ENCODE measurements around the gene CBLN3.

The CBLN3 gene

GRCh38 chr14:24422694-24423601, 6.5 kb downstream of the CBLN3 start:
- DNase-seq, result no peak

DNA sequence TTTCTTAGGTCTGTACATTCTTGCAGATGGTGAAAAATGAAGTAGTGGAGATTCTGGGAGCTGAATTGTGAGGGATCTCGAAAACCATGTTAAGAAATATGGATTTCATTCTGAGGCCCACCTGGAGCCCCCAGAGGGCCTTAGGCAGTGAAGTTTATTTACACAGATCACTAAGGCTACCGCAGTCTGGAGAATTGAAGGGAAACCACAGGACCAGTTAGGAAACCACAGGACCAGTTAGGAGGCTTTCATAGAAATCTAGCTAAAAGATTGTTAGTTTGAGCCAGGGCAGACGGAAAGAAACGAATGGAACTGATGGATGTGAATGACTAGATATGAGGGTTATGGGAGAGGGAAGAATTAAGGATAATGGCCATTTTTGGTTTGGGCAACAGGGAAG, 7.2 kb downstream of the CBLN3 start:
- no peak for DNase-seq

GRCh38 chr14:24418492-24418873, 11.0 kb downstream of the CBLN3 start:
- DNase-seq, result no peak

- DNase-seq, result no peak
These were observed 11.5 kb downstream of the CBLN3 start for GRCh38 chr14:24417832-24418491.

DNA sequence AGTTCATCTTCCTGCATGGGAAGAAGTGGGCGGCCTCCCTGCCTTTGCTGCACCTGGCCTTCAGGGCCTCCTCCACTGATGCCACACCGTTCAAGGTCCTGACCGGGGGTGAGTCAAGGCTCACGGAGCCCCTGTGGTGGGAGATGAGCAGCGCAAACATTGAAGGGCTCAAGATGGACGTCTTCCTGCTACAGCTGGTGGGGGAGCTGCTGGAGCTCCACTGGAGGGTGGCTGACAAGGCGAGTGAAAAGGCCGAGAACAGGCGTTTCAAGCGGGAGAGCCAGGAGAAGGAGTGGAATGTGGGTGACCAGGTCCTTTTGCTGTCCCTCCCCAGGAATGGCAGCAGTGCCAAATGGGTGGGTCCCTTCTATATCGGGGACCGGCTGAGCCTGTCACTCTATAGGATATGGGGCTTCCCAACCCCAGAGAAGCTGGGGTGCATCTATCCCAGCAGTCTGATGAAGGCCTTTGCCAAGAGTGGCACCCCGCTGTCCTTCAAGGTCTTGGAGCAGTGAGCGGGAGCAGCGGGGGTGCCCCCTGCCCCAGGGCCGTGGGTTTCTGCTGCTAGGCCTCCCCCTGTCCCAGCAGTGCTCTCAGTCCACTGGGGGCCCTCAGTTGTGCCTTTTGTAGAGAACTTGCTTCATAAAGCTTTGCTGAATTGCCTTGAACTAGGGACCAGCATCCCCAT, 12.4 kb downstream of the CBLN3 start:
- no peak for DNase-seq

GRCh38 chr14:24416254-24416931, 13.1 kb downstream of the CBLN3 start:
- no peak for DNase-seq

DNA sequence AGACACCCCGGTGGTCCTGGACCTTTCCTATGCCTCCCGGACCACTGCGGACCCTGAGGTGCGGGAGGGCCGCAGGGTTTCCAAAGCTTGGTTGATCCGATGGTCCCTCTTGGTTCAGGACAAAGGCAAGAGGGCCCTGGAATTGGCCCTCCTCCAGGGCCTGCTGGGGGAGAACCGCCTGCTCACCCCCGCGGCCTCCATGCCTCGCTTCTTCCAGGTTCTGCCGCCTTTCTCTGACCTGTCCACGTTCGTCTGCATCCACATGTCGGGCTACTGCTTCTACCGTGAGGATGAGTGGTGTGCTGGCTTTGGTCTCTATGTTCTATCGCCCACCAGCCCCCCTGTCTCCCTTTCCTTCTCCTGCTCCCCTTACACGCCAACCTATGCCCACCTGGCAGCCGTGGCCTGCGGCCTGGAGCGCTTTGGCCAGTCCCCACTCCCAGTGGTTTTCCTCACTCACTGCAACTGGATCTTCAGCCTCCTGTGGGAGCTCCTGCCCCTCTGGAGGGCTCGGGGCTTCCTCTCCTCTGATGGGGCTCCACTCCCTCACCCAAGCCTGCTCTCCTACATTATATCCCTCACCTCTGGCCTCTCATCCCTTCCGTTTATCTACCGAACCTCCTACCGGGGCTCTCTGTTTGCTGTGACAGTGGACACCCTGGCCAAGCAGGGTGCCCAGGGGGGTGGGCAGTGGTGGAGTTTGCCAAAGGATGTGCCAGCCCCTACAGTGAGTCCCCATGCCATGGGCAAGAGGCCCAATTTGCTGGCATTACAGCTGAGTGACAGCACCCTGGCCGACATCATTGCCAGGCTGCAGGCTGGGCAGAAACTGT, 13.8 kb downstream of the CBLN3 start:
- no peak for DNase-seq

GRCh38 chr14:24414732-24415420, 14.6 kb downstream of the CBLN3 start:
- no peak for DNase-seq

DNA sequence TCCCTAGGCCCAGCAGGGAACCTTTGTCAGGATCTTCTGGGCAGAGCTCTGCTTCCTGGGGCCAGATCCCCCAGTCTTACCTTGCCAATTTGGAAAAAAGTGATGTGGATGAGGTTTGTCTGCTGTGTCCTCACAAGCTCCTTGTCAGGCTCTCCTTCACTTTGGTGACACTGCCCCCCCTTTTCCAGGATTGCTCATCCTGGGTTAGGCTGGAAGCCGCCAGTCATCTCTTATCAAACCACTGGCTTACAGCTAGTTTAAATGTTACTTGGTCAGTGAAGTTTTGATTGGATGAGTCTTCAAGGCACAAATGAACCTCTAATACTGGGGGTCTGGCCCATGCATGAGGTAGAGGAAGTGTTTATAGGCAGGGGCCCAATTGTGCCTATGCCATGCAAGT, 15.4 kb downstream of the CBLN3 start:
- no peak for DNase-seq

DNA sequence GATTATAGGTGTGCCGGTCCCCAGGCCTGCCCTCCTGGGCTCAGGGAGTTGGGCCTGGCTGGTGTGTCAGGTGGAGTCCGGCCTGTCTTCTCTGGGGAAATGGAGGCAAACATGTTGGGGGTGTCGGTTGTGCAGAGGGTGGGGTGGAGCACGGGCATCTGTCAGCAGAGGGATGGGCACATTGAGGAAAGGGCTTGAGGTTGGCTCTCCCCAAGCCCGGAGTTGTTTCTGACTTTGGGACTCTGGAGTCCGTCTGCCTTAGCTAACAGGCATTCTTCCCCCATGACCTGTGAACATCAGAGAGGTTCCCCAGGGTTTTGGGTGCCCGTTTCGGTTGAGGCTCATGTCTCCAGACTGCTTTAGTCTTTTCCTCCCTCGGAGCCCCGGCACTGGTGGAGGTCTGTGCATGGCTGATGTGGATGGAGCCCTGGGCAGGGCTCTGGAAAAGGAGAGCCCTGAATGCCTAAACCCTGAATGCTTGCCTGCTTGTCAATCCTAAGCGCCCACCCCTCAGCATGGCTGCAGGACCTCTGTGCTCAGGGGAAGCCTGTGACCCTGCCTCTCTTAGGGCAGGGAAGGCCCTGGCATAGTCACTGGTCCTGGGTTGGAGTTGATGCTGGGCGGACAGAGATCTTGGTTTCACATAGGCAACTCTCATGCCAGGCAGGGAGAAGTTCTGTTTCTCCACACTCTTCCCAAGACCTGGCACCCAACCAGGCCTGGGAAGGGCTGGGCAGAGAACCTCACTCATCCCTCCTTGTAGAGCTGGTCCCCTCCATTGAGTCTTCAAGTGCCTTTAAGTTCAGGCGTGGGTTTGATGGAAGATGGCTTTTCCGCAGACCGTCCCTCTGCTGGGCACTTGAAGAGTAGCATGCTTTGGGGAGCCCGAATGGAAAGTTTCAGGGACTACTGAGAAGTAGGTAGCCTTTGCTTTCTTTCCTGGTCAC, 17.8 kb downstream of the CBLN3 start:
- DNase-seq, result peak; percentile 37

DNA sequence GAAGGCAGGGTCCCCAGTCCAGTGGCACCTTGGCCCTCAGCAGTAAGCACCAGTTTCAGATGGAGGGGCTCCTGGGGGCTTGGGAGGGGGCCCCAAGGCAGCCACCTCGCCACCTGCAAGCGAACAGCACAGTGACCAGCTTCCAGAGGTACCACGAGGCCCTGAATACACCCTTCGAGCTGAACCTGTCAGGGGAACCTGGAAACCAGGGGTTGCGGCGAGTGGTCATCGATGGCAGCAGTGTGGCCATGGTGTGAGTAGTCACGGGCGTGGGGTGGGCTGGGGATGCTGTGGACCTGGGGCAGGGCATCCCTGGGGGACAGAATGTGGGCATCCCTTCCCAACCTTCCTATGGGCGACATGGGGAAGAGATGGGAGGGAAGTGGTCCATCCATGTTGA, 19.5 kb downstream of the CBLN3 start:
- no peak for DNase-seq

DNA sequence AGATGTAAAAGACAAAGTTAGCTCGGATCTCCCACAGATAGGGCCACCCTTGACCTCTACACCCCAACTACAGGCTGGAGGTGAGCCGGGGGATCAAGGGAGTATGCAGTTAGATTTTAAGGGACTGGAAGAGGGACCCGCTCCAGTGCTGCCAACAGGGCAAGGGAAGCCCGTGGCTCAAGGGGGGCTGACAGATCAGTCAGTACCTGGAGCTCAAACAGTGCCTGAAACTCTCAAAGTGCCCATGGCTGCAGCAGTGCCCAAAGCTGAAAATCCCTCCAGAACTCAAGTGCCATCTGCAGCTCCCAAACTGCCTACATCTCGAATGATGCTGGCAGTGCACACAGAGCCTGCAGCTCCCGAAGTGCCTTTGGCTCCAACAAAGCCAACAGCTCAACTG, 20.3 kb downstream of the CBLN3 start:
- DNase-seq, result no peak

GRCh38 chr14:24408764-24409163, 20.7 kb downstream of the CBLN3 start:
- DNase-seq, result no peak

DNA sequence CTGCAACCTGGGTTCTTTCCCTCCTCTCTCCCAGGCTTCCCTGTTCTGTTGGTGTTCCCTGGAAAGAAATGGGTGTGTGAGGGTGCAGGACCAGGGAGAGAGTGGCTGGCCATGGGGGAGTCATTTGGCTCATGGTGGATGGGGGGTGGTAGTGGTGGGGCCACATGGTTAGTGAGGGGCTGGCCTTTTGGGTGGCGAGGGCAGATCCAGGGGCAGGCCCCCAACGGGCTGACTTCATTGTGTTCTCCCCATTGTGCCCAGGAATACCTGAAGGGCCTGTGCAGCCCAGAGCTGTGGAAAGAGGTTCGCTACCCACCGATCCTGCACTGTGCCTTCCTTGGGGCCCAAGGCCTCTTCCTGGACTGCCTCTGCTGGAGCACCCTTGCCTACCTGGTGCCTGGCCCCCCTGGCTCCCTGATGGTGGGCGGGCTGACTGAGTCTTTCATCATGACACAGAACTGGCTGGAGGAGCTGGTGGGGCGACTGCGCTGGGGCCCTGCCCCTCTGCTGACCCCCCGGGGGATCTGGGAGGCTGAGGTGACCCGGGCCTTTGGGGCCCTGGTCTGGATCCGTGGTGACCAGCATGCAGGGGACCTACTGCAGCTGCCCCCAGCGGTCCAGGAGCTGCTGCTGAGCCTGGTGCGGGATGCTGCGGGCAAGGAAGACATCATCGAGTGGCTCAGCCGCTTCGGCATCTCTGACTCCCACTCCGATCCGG, 21.7 kb downstream of the CBLN3 start:
- DNase-seq, result no peak

GRCh38 chr14:24406416-24406815, 23.1 kb downstream of the CBLN3 start:
- no peak for DNase-seq

- no peak for DNase-seq
These were observed 24.7 kb downstream of the CBLN3 start for GRCh38 chr14:24404814-24405213.

- no peak for DNase-seq
These were observed 26.0 kb downstream of the CBLN3 start for GRCh38 chr14:24403294-24403998.

DNA sequence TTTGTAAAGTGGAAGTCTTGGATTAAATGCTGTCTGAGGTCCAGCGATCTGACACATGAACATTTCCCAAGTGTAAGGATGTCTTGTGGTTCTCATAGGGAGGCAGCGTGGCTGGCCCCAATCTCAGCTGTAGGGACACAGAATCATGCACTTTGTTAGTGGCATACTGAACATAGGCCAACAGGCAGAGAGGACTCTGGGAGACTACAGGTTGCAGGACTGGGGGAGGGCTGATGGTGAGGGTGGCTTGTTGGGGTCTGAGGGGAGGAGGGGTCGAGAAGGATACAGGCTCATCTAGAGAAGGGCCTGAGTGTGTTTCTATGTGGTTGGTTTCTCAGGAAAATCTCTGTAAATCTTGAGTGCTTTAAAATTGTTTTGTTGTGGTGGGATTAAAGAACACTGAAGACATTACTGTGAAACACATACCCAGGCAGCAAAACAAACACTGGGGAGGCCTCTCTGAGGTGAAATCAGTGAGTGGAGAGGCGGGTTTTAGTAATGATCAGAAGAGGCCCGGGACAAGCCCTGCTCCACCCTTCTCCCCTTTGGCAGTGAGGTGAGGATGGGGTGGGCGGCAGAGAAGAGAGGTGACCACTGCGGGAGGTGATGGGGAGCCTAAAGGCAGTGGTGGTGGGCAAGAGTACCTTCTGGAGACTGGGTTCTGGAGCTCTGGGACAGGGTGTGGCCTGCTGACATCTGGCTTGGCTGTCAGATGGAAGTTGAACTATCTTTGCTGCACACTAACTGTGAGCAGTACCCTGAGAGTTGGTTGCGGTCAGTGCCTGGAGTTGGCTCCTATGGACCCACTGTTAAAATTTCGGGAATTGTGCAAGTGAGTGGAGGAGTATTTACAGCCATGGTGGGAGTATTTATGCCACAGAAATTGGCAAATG, 27.4 kb downstream of the CBLN3 start:
- no peak for DNase-seq
